Calu3 (cell line): ENCODE results near the gene RAD51B. TPM values are rescaled to one million over a fixed set of nuclear protein-coding genes. Genes with fewer than 3 reads are reported as not detected.
"Not testable (repeated sequence)": the region's sequence is repeated elsewhere in the genome, so short reads cannot be mapped to it uniquely, and the experiment has no call there.

Experiments
- BruUV-seq: library from RNA; stranded (reverse); fragments of 400-500 nt; replicated peaks from 2 replicates; lab custom pipeline; 2021; lab: Mats Ljungman, UMichigan
- CTCF ChIA-PET: fragments of 300-600 bp; sonication (Branson Sonifier 250); formaldehyde crosslinking; loops from one replicate; lab custom pipeline; 2022; ENCODE audit warnings: antibody characterized with exemption; lab: Charles Lee
- DNase-seq: peaks from one replicate; pipeline ENCODE4 v3.0.0; 2022
- H3K27ac Mint-ChIP-seq: one replicate; pipeline ENCODE4 v1.8.0; 2022; ENCODE audit warnings: mixed read lengths; ENCODE audit not compliant: unreplicated experiment
- H3K27me3 Mint-ChIP-seq: one replicate; pipeline ENCODE4 v1.8.0; 2022; ENCODE audit warnings: mixed read lengths; ENCODE audit not compliant: unreplicated experiment
- H3K36me3 Mint-ChIP-seq: one replicate; pipeline ENCODE4 v1.8.0; 2022; ENCODE audit warnings: mild to moderate bottlenecking, moderate library complexity, mixed read lengths; ENCODE audit not compliant: insufficient read depth, unreplicated experiment
- H3K4me1 Mint-ChIP-seq: one replicate; pipeline ENCODE4 v1.8.0; 2022; ENCODE audit warnings: mild to moderate bottlenecking, low read depth, mixed read lengths; ENCODE audit not compliant: unreplicated experiment
- H3K4me3 Mint-ChIP-seq: one replicate; pipeline ENCODE4 v1.8.0; 2022; ENCODE audit warnings: mild to moderate bottlenecking, low read depth, moderate library complexity, mixed read lengths; ENCODE audit not compliant: unreplicated experiment
- H3K9me3 Mint-ChIP-seq: one replicate; pipeline ENCODE4 v1.8.0; 2022; ENCODE audit warnings: low read depth, mixed read lengths; ENCODE audit not compliant: unreplicated experiment
- intact Hi-C: fragments of 100-400 bp; cut with micrococcal nuclease; formaldehyde crosslinking; loops from one replicate; pipeline ENCODE4 v1.10.0; 2022; ENCODE audit not compliant: unreplicated experiment
- total RNA-seq: library from RNA; stranded (reverse); gene quantifications from 2 replicates; pipeline ENCODE4 v1.2.3, GENCODE V29; 2022
- TF ChIP-seq, protein P1 (sequence below): fragments of 200-600 bp; IDR thresholded peaks from one replicate; pipeline ENCODE4 v1.8.0; 2022; ENCODE audit warnings: antibody characterized with exemption; ENCODE audit not compliant: unreplicated experiment

The RAD51B gene
- total RNA-seq, 1 experiment from 2014 or later = 24.7 TPM

DNA sequence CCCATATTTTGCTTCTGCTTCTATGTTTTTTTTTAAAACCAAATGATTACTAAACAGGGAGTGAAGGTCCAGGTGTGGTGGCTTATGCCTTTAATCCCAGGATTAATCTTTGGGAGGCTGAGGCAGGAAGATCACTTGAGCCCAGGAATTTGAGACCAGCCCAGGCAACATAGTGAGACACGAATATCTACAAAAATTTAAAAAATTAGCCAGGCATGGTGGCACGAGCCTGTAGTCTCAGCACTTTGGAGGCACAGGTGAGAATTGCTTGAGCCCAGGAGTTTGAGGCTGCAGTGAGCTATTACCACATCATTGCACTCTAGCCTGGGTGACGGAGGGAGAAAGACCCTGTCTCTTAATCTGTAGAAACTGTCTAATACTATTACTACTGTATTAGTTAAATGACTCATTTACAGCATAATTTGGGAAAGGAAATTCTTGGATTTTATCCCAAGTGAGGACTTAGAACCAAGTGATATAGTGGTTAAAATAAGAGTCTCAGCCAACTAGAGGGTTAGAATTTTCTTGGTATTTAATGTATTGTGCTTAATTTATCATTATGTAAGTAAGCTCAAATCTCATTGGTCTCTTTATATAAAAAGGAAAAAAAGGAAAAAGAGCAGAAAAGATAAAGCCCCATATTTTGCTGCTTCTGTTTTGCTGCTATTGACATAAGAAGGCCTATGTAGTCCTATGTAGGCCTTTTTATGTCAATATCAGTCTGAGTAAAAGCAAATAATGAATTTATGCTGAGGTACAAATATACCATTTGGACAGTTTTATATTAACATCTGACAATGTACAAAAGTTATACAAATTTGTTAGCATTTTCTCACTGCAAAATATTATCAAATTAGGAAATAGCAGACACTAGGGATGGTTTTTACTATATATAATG is 163.4 kb downstream of the RAD51B start:
- no peak for DNase-seq
- H3K4me1 Mint-ChIP-seq = no peaks in the 10 kb centered on the region
- H3K27ac Mint-ChIP-seq = no peak overlapping the region
- no peak overlapping the region for H3K4me3 Mint-ChIP-seq
- H3K9me3 Mint-ChIP-seq = no peaks in the 10 kb centered on the region
- intact Hi-C loops = no loop called here
- H3K27me3 Mint-ChIP-seq = no peaks in the 10 kb centered on the region
- no TSS peak for BruUV-seq
- TF ChIP-seq, protein P1, sequence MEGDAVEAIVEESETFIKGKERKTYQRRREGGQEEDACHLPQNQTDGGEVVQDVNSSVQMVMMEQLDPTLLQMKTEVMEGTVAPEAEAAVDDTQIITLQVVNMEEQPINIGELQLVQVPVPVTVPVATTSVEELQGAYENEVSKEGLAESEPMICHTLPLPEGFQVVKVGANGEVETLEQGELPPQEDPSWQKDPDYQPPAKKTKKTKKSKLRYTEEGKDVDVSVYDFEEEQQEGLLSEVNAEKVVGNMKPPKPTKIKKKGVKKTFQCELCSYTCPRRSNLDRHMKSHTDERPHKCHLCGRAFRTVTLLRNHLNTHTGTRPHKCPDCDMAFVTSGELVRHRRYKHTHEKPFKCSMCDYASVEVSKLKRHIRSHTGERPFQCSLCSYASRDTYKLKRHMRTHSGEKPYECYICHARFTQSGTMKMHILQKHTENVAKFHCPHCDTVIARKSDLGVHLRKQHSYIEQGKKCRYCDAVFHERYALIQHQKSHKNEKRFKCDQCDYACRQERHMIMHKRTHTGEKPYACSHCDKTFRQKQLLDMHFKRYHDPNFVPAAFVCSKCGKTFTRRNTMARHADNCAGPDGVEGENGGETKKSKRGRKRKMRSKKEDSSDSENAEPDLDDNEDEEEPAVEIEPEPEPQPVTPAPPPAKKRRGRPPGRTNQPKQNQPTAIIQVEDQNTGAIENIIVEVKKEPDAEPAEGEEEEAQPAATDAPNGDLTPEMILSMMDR = no peak
- no peaks in the 10 kb centered on the region for H3K36me3 Mint-ChIP-seq
- CTCF ChIA-PET = no interaction called here

DNA sequence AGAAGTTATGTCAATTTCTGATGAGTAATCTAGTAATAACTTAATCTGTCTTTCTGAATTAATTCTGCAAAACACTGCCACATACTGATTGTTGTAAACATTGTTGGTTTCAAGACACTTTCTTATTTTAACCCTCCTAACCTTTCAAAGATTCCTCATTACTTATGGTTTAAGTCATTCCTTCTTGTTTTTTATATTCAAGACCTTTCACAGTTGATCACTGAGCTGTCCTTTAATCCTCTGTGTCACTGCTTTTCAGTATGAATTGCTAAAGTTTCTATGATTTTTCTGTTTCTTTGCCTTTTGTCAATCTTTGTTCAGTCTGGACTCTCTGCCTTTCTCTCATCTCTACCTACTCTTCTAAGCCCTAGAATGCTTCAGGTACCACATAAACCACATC is 164.7 kb downstream of the RAD51B start:
- CTCF ChIA-PET = no interaction called here
- TF ChIP-seq, protein P1 = no peak
- intact Hi-C loops = no loop called here

DNA sequence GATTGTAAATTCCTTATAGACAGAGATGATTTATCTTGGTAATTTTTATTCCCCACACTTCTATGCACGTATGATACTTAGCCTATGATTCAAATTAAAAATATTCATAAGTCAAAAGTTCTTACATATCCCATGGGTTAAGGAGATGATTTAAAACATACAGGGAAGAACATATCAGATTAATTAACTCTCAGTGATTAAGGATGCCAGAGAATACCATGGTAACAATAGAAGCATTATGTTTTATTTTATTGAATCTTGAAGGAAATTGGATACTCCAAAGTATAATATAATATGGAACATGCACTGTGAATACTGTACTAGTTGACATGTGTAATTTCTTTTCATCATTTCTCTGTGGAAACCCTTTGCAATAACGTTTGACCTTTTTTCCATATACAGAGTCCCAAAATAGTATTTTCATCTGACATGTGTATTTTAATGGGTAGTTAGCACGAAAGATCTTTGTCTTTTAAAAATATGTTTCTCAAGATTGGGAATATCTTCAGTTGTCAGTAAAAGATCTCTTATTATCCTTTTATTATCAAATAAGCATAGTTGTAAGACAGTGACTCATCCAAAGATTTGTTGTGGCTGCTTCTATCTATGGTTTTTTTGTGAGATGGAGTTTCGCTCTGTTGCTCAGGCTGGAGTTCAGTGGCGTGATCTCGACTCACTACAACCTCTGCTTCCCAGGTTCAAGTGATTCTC is 166.7 kb downstream of the RAD51B start:
- Mint-ChIP-seq H3K4me3 (no peak overlapping the region), H3K27me3 (no peaks in the 10 kb centered on the region), H3K36me3 (no peaks in the 10 kb centered on the region), H3K9me3 (no peaks in the 10 kb centered on the region), H3K4me1 (no peaks in the 10 kb centered on the region), H3K27ac (no peak overlapping the region)
- CTCF ChIA-PET = no interaction called here
- intact Hi-C loops = no loop called here
- TF ChIP-seq, protein P1 = no peak
- DNase-seq = no peak
- no TSS peak for BruUV-seq

More for the DNA sequence above, 164.7 kb downstream of the RAD51B start:
- no peak for DNase-seq
- no TSS peak for BruUV-seq
- no peaks in the 10 kb centered on the region for H3K4me1 Mint-ChIP-seq
- no peaks in the 10 kb centered on the region for H3K36me3 Mint-ChIP-seq
- H3K27ac Mint-ChIP-seq = no peak overlapping the region
- no peak overlapping the region for H3K4me3 Mint-ChIP-seq
- H3K27me3 Mint-ChIP-seq = no peaks in the 10 kb centered on the region
- H3K9me3 Mint-ChIP-seq = no peaks in the 10 kb centered on the region

DNA sequence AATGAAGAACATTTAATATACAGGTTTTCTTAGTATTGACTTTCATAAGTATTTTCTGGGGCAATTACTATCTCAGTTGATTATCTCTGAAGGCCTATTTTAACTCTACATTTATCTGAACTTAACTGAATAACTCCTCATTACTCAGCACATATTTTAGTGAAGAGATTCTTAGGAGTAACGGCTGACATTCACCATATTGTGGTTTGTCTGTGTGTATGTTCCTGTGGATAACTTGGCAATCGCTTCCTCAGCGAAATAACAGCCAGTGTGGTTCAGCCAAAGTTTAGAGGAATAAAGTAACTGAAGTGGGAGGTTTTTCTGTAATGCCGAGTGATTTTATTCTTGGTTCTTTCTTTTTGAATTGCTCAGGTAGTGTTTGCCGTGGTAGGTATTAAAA is 168.0 kb downstream of the RAD51B start:
- CTCF ChIA-PET = no interaction called here
- BruUV-seq = no TSS peak
- intact Hi-C loops = no loop called here
- Mint-ChIP-seq H3K4me1 (no peaks in the 10 kb centered on the region), H3K27me3 (no peaks in the 10 kb centered on the region), H3K27ac (no peak overlapping the region), H3K4me3 (no peak overlapping the region), H3K36me3 (no peaks in the 10 kb centered on the region), H3K9me3 (no peaks in the 10 kb centered on the region)
- DNase-seq = no peak
- TF ChIP-seq, protein P1 = no peak

- H3K9me3 Mint-ChIP-seq, H3K27me3 Mint-ChIP-seq, H3K36me3 Mint-ChIP-seq, intact Hi-C loops, H3K4me3 Mint-ChIP-seq, CTCF ChIA-PET, H3K27ac Mint-ChIP-seq, H3K4me1 Mint-ChIP-seq, BruUV-seq, DNase-seq: not testable (repeated sequence)
These were observed 168.6 kb downstream of the RAD51B start for GRCh38 chr14:67988210-67988609.
